GM20431 (cell line): Measurements from ENCODE around the gene APPL2.

Experiments used
- in situ Hi-C: fragments of 300-500 bp; cut with MseI, MboI; formaldehyde crosslinking; loops from one replicate; pipeline ENCODE4 v1.15.0; 2020; ENCODE audit warnings: low sequenced_read_pairs; ENCODE audit not compliant: unreplicated experiment

The APPL2 gene

GRCh38 chr12:105224399-105224798, 11.6 kb downstream of the APPL2 start:
- in situ Hi-C loops = no loop called here

GRCh38 chr12:105223884-105224283, 12.1 kb downstream of the APPL2 start:
- in situ Hi-C loops = no loop called here

- in situ Hi-C loops = no loop called here
Measured at GRCh38 chr12:105223352-105223845, 12.6 kb downstream of the APPL2 start.

DNA sequence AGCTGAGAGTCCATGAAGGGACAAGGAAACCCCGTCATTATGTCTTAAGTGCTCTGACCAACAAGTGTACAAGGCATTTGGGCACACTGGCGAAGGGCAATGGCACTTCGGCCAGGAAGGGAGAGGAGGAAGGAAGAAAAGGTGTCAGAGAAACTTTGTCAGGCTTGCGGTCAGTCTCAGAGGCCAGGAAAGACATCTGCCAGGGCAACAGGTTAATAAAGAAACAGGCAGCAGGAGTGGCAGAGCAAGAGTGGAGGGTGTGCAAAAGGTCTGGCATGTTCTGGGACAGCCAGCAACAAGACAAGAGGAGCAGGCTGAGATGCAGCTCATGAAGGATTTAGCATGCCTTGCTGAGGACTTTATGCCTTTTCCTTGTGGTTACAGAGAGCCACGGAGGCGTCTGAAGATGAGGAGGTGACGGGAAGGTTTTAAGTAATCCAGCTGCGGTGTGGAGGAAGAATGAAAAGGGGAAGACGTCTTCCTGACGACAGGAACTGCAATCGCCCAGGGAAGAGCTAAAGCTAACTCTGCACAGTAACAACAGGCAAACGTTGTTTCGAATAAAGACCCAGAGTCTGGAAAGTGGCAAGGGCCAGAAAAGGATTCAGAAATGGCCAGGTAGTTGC, 13.1 kb downstream of the APPL2 start:
- in situ Hi-C loops = no loop called here

DNA sequence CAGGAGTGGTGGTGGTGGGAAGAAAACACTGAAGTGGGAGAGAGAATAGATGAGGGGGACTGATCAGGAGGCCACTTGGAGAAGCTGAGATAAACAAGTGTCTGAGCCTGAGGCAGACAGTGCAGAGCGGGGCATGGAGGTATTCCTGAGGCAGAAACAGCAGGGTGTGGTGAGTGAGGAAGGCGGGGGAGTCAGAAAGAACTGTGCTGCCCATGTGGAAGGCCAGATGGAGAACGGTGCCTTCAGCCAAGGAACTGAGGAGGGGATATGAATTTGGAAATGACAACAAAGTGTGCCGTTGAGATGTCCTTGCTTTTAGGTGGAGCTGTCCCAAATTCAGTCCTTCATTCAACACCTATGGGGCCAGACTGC, 13.7 kb downstream of the APPL2 start:
- in situ Hi-C loops = no loop called here

- in situ Hi-C loops = no loop called here
Measured at GRCh38 chr12:105221583-105222283, 14.2 kb downstream of the APPL2 start.

- in situ Hi-C loops = no loop called here
Measured at GRCh38 chr12:105220929-105221290, 15.1 kb downstream of the APPL2 start.

DNA sequence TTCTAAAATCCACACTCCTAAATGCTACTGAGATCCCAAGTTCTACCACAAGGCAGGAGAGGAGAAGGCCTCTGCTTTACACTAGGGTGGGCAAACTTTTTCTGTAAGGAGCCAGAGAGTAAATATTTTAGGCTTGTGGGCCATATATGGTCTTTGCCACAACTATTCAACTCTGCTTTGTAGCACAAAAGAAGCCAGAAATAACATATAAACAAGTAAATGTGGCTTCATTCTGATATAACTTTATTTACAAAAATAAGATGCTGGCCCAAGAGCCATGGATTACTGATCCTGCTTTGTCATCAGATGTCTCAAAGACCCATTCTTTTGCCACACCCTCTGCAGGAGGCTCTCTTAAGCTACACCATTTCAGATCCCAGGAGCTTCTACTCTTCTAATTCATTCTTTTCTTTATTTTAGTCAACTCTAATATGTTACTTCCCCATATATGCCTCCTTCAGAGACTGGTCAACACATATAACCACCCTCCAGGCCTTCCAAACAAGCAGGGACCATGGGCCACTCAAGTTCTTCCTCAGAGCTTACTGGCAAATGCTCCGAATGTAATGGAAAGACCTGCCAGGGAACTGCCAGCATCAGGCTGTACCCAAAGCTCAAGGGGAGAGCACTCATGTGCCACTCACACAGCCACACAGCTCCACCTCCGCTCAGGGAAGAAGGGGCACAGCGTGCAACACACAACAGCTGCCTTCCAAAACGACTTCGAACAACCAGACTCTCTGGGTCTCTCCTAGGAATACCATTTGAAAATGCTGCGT, 15.6 kb downstream of the APPL2 start:
- in situ Hi-C loops = no loop called here

GRCh38 chr12:105219261-105220028, 16.5 kb downstream of the APPL2 start:
- in situ Hi-C loops = no loop called here

DNA sequence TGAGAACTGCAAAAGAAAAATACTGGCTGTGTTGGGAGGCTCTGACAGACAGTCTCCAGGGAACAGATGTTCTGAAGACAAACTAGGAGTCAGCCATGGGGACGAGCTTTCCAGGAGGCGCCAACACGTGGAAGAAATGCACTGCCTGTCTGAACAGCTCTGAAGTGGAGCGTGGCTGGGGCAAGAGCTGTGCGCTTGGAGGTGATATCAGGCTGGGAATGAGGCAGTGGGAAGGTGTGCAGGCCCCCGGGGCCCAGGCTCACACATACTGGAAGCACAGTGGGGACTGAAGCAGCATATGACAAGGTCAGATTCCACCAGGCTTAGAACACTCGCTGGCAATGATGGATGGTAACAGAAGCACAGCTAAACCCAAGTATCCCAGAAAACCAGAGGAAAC, 17.5 kb downstream of the APPL2 start:
- in situ Hi-C loops = no loop called here

DNA sequence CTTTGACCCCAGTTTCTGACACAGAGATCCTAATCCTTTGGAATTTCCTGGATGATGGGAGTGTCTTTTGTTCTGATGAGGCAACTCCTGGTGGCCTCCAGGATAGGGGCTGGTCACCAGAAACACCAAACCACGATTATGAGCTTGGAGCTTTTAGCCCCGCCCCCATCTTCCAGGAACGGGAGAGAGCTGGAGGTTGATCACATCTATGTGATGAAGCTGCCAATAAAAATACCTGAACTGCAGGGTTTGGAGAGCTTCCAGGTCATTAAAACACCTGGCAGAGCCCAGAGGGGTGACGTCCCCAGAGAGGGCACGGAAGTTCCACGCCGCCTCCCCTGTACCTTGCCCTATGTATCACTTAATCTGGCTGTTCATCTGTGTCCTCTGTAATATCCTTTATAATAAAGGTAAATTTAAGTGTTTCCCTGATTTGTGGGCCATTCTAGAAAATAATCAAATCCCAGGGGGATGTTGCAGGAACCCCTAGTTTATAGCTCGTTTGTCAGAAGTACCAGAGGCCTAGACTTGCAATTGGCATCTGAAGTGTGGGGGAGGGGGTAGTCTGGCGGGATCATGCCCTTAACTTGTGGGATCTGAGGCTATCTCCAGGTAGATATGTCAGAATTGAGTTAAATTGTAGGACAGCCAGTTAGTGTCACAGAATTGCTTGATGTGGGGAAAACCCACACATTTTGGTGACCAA, 21.2 kb downstream of the APPL2 start:
- in situ Hi-C loops = no loop called here

DNA sequence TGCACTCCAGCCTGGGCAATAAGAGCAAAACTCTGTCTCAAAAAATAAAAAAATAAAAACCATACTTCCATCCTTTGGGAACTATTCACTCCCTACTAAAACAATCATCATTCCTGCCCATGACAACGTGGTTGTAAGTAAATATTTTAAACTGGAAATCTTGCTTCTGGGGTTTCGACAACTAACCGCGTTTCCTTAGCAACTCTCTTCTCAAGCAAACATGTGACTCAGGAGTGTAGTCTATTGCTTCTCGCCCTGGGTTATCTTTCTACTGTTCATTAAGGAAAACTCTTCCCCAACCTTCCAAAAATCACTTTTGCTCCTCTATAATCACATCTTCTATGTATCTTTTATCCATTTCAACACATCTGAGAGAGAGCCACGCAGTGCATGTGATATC, 21.8 kb downstream of the APPL2 start:
- in situ Hi-C loops = no loop called here

- in situ Hi-C loops = no loop called here
Measured at GRCh38 chr12:105212438-105212837, 23.5 kb downstream of the APPL2 start.

GRCh38 chr12:105209091-105209490, 26.9 kb downstream of the APPL2 start:
- in situ Hi-C loops = no loop called here

DNA sequence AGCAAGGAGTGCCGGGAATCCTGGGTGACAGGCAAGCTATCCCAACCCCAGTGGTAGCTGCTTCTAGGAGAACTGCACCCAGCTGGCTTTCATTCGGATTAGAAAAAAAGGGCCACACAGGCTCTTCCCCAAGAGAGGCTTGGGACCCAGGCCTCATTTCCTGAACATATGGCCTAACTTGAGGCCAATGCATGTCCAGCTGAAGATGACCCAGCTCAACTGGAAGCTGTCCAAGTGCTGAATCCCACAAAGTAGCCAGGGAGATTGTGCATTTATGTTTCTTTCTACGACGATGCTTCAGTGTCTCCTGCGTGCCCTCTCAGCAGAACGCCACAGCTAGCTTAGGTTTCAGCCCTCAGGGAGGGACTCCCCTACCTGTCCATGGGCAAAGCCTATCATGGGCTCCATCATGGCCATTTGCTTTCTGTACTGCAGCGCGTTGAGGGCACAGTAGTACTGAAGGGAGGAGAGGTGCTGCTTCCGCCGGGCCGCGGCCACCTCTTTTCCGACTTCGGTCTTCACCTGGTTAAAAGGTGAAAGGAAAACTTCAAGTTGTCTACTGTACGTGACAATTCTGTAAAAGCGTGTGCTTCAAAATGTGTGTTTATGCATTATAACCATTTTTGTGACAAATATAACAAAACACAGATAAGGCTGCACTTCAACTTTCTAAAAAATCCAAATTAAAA, 29.1 kb downstream of the APPL2 start:
- in situ Hi-C loops = no loop called here

GRCh38 chr12:105205322-105206048, 30.5 kb downstream of the APPL2 start:
- in situ Hi-C loops = no loop called here

DNA sequence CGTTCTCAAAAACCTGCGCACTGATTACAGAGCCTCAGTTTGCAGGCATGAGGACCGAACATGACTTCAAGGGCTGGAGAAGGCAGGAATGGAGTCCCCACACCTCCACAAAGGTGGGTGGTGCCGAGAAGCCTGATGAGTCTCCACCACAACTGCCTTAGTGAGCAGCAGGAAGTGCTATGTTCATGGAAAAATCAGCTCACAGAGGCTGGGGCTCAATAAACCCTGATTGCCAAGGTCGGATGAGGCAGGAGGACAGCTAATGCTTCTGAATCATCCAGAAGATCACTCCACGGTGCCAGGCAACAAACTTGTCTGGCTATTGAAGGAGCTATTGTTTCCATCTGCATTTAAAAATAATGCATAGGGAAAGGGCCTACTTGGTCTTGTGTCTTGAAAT, 31.1 kb downstream of the APPL2 start:
- in situ Hi-C loops = no loop called here

- in situ Hi-C loops = no loop called here
Measured at GRCh38 chr12:105204127-105204526, 31.8 kb downstream of the APPL2 start.

DNA sequence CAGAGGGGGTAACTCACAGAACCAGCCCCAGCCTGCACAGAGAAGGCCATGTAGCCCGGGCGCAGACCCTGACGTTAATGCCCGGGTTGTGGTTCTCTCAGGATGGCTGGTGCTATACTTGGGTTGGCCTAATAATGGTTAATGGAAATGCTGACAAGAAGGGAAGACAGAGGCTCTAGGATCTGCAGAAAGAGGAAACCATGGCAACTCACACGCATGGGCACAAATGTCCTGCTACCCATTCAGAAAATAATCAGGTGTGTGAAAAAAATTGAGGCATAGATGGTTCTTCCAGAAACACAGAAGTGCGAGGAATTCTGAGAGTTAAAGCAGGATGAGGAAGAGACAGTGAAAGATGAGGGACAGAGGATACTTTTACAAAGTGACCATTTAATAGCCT, 33.8 kb downstream of the APPL2 start:
- in situ Hi-C loops = no loop called here
